ENCODE results near the gene TASOR. TPM values are rescaled to one million over a fixed set of nuclear protein-coding genes. Genes with fewer than 3 reads are reported as not detected.

TASOR gene
- total RNA-seq, 1 experiment from 2014 or later: 37.2 TPM

DNA sequence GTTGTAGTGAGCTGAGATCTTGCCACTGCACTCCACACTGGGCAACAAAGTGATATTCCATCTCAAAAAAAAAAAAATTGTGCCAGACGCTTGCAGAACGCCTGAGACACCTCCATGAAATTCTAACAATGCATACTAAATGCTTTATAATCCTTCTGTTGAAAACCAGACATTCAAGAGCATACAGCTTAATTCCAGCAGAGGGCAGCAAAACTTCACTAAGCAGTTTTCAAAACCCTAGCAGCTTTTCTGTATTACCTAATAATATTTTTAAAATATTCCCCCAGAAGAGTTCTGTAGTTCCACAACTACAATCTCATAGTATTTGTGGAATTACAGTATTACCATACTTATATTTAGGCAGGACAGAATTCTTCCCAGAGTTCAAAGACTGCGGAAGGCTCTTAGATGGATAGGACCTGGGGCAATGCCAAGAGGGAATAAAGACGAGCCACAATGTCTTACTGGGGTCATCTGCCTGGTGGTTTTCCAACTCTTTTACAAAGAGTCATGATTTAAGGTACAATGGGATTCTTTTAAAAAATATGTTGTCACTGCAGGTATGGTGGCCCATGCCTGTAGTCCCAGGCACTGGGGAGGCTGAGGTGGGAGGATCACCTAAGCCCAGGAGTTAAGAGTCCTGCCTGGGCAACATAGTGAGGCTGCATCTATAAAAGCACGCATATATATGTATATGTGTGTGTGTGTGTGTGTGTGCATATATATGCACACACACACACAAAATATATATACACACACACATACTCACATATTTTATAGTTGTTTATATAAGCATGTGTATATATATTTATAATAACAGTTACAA, 19.6 kb upstream of the TASOR start:
- no peak overlapping the region for H3K27ac ChIP-seq (ENCODE audit: insufficient read length, low read depth, low read length)
- TF ChIP-seq, protein P1, sequence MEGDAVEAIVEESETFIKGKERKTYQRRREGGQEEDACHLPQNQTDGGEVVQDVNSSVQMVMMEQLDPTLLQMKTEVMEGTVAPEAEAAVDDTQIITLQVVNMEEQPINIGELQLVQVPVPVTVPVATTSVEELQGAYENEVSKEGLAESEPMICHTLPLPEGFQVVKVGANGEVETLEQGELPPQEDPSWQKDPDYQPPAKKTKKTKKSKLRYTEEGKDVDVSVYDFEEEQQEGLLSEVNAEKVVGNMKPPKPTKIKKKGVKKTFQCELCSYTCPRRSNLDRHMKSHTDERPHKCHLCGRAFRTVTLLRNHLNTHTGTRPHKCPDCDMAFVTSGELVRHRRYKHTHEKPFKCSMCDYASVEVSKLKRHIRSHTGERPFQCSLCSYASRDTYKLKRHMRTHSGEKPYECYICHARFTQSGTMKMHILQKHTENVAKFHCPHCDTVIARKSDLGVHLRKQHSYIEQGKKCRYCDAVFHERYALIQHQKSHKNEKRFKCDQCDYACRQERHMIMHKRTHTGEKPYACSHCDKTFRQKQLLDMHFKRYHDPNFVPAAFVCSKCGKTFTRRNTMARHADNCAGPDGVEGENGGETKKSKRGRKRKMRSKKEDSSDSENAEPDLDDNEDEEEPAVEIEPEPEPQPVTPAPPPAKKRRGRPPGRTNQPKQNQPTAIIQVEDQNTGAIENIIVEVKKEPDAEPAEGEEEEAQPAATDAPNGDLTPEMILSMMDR (conservative IDR thresholded peaks at IDR 0.05): peak; percentile 97
- no peaks in the 10 kb centered on the region for H3K36me3 Mint-ChIP-seq (ENCODE audit: insufficient read depth in 1 of 3, low read depth in 3 of 3)
- H4K20me1 ChIP-seq (ENCODE audit: control insufficient read depth, insufficient read depth, insufficient read length): no peaks in the 10 kb centered on the region
- no peaks in the 10 kb centered on the region for H3K4me1 ChIP-seq (ENCODE audit: insufficient read depth, low read length)
- no CpG with 5 or more reads among the region's 5 CpGs for WGBS (ENCODE audit: extremely low coverage, insufficient read length, low lambda C conversion rate)
- H2BK20ac ChIP-seq (ENCODE audit: low read depth, low read length, poor library complexity, severe bottlenecking): no peak overlapping the region
- H4K91ac ChIP-seq (ENCODE audit: insufficient read length, low read depth, low read length): no peak overlapping the region
- DNase-seq: no peak
- no peak overlapping the region for H3K4ac ChIP-seq (ENCODE audit: low read depth, low read length)
- no peaks in the 10 kb centered on the region for H3K9me3 Mint-ChIP-seq
- H2BK15ac ChIP-seq (ENCODE audit: low read depth, low read length): no peak overlapping the region
- H3K9ac ChIP-seq (ENCODE audit: extremely low read depth, insufficient read length, low read length): no peak overlapping the region
- H3K18ac ChIP-seq (ENCODE audit: insufficient read length, low read depth, low read length): no peak overlapping the region
- no peak overlapping the region for H2BK5ac ChIP-seq (ENCODE audit: insufficient read length, low read length)
- no peak overlapping the region for H3T11ph ChIP-seq (ENCODE audit: low read length)
- no peaks in the 10 kb centered on the region for H3K9me3 ChIP-seq (ENCODE audit: control insufficient read depth, low read depth, low read length)
- H3K23ac ChIP-seq (ENCODE audit: insufficient read length, low read depth, low read length): no peak overlapping the region
- peaks cover 8% of the 10 kb centered on the region in 2 experiments for H3K4me1 Mint-ChIP-seq
- no peak overlapping the region for H4K8ac ChIP-seq (replicated peaks; ENCODE audit: insufficient read length, low read depth, low read length)
- no peak overlapping the region for H3K27ac Mint-ChIP-seq
- no peak overlapping the region for H3K4me2 ChIP-seq (ENCODE audit: insufficient read depth, insufficient read length, low read length)
- no peaks in the 10 kb centered on the region for H3K27me3 Mint-ChIP-seq (ENCODE audit: low read depth)
- H3K27me3 ChIP-seq (ENCODE audit: insufficient read depth, low read length): no peaks in the 10 kb centered on the region
- H2BK120ac ChIP-seq (ENCODE audit: low read depth, low read length, poor library complexity, severe bottlenecking): no peak overlapping the region
- H3K56ac ChIP-seq (ENCODE audit: insufficient read length, low read depth, low read length): no peak overlapping the region
- H3K79me1 ChIP-seq (ENCODE audit: insufficient read depth, low read depth, low read length, poor library complexity, severe bottlenecking): no peaks in the 10 kb centered on the region
- no peak overlapping the region for H2AFZ ChIP-seq (ENCODE audit: low read length)
- H4K5ac ChIP-seq (ENCODE audit: insufficient read length, low read depth, low read length): no peak overlapping the region
- no peak overlapping the region for H2BK12ac ChIP-seq (ENCODE audit: insufficient read length, low read depth, low read length)
- H3K23me2 ChIP-seq (ENCODE audit: insufficient read length, low read depth, low read length, poor library complexity, severe bottlenecking): no peaks in the 10 kb centered on the region
- H3K4me3 Mint-ChIP-seq: no peak overlapping the region
- no peak overlapping the region for H3K14ac ChIP-seq (ENCODE audit: insufficient read depth, low read length)
- no peaks in the 10 kb centered on the region for H3K79me2 ChIP-seq (ENCODE audit: insufficient read depth, low read length)
- no peak overlapping the region for H2AK5ac ChIP-seq (ENCODE audit: insufficient read length, low read length)

Measured in H9 (cell line).